Testis (tissue), 2 donors: ENCODE data around the gene LHX4.

Source experiments
- CTCF ChIP-seq, 3 experiments: fragments of 450-650 bp in 2 of 3; fragments of 200-600 bp in 1 of 3; sonication (generic) in 1 of 3; IDR thresholded peaks; one replicate each; pipeline ENCODE4 v1.5.1; 2016 to 2019; ENCODE audit warnings: antibody characterized with exemption in 3 of 3, mild to moderate bottlenecking in 2 of 3, moderate library complexity in 1 of 3
- POLR2A ChIP-seq: fragments of 450-650 bp; IDR thresholded peaks from one replicate; pipeline ENCODE4 v1.6.1; 2017; ENCODE audit warnings: antibody characterized with exemption, mild to moderate bottlenecking, moderate library complexity

GRCh38 chr1:180282401-180283044 lies 52.5 kb downstream of the LHX4 start:
- TF ChIP-seq CTCF (IDR thresholded peaks at IDR 0.05): no peak
- TF ChIP-seq POLR2A: no peak
